H9 (cell line): Measurements from ENCODE around the gene DMXL1. TPM values are rescaled to one million over a fixed set of nuclear protein-coding genes. Genes with fewer than 3 reads are reported as not detected.

Source experiments
- DNase-seq: peaks from one replicate; pipeline ENCODE4 v3.0.0-alpha.2; 2017
- H2AFZ ChIP-seq: one replicate; pipeline ENCODE4 v1.6.1; 2013; ENCODE audit warnings: mild to moderate bottlenecking, low read length, control low read depth, moderate library complexity
- H2AK5ac ChIP-seq: 2 replicates; pipeline ENCODE4 v1.6.1; 2013; ENCODE audit warnings: low read length, control low read depth, mixed read lengths; ENCODE audit not compliant: insufficient read length
- H2BK120ac ChIP-seq: one replicate; pipeline ENCODE4 v1.6.1; 2013; ENCODE audit warnings: low read depth, mild to moderate bottlenecking, low read length, control low read depth, inconsistent platforms; ENCODE audit not compliant: poor library complexity, severe bottlenecking
- H2BK12ac ChIP-seq: 2 replicates; pipeline ENCODE4 v1.6.1; 2013; ENCODE audit warnings: low read length, control low read depth, mixed read lengths, low read depth; ENCODE audit not compliant: insufficient read length
- H2BK15ac ChIP-seq: 2 replicates; pipeline ENCODE4 v1.6.1; 2013; ENCODE audit warnings: low read depth, low read length, control low read depth
- H2BK20ac ChIP-seq: one replicate; pipeline ENCODE4 v1.6.1; 2013; ENCODE audit warnings: low read depth, mild to moderate bottlenecking, low read length, control low read depth, inconsistent platforms; ENCODE audit not compliant: poor library complexity, severe bottlenecking
- H2BK5ac ChIP-seq: 2 replicates; pipeline ENCODE4 v1.6.1; 2013; ENCODE audit warnings: low read length, control low read depth, mixed read lengths; ENCODE audit not compliant: insufficient read length
- H3K14ac ChIP-seq: 2 replicates; pipeline ENCODE4 v1.6.1; 2013; ENCODE audit warnings: low read length, control low read depth; ENCODE audit not compliant: insufficient read depth
- H3K18ac ChIP-seq: 2 replicates; pipeline ENCODE4 v1.6.1; 2013; ENCODE audit warnings: low read depth, mild to moderate bottlenecking, mixed read lengths, low read length, control low read depth; ENCODE audit not compliant: insufficient read length
- H3K23ac ChIP-seq: 2 replicates; pipeline ENCODE4 v1.6.1; 2013; ENCODE audit warnings: low read length, control low read depth, mixed read lengths, low read depth; ENCODE audit not compliant: insufficient read length
- H3K23me2 ChIP-seq: 2 replicates; pipeline ENCODE4 v1.6.1; 2013; ENCODE audit warnings: low read depth, mild to moderate bottlenecking, mixed read lengths, low read length, control low read depth; ENCODE audit not compliant: insufficient read length, poor library complexity, severe bottlenecking
- H3K27ac ChIP-seq: 2 replicates; pipeline ENCODE4 v1.5.1; 2013; ENCODE audit warnings: low read length, control low read depth, mixed read lengths, low read depth; ENCODE audit not compliant: insufficient read length
- H3K27me3 ChIP-seq: 2 replicates; pipeline ENCODE4 v1.6.1; 2013; ENCODE audit warnings: low read length, control low read depth, inconsistent platforms; ENCODE audit not compliant: insufficient read depth
- H3K4ac ChIP-seq: 2 replicates; pipeline ENCODE4 v1.6.1; 2013; ENCODE audit warnings: low read depth, mild to moderate bottlenecking, control low read depth, inconsistent platforms, low read length, moderate library complexity
- H3K4me1 ChIP-seq: 2 replicates; pipeline ENCODE4 v1.6.1; 2013; ENCODE audit warnings: low read length, control low read depth, inconsistent platforms; ENCODE audit not compliant: insufficient read depth
- H3K4me2 ChIP-seq: 2 replicates; pipeline ENCODE4 v1.6.1; 2013; ENCODE audit warnings: low read length, control low read depth, mixed read lengths; ENCODE audit not compliant: insufficient read length, insufficient read depth
- H3K56ac ChIP-seq: 2 replicates; pipeline ENCODE4 v1.6.1; 2013; ENCODE audit warnings: low read depth, mild to moderate bottlenecking, mixed read lengths, low read length, control low read depth; ENCODE audit not compliant: insufficient read length
- H3K79me1 ChIP-seq: 2 replicates; pipeline ENCODE4 v1.6.1; 2013; ENCODE audit warnings: low read depth, mild to moderate bottlenecking, moderate library complexity, low read length, control low read depth, inconsistent platforms; ENCODE audit not compliant: insufficient read depth, poor library complexity, severe bottlenecking
- H3K79me2 ChIP-seq: 2 replicates; pipeline ENCODE4 v1.6.1; 2013; ENCODE audit warnings: low read length, control low read depth, inconsistent platforms; ENCODE audit not compliant: insufficient read depth
- H3K9ac ChIP-seq: 2 replicates; pipeline ENCODE4 v1.6.1; 2013; ENCODE audit warnings: low read length, control low read depth, mixed read lengths; ENCODE audit not compliant: insufficient read length; ENCODE audit errors: extremely low read depth
- H3K9me3 ChIP-seq: one replicate; pipeline ENCODE4 v1.6.1; 2013; ENCODE audit warnings: low read depth, low read length, inconsistent platforms; ENCODE audit not compliant: control insufficient read depth
- H3T11ph ChIP-seq: one replicate; pipeline ENCODE4 v1.6.1; 2013; ENCODE audit warnings: mild to moderate bottlenecking, low read length, control low read depth, inconsistent platforms
- H4K20me1 ChIP-seq: one replicate; pipeline ENCODE4 v1.6.1; 2013; ENCODE audit not compliant: control insufficient read depth, insufficient read length, insufficient read depth
- H4K5ac ChIP-seq: 2 replicates; pipeline ENCODE4 v1.6.1; 2013; ENCODE audit warnings: low read depth, mild to moderate bottlenecking, mixed read lengths, low read length, control low read depth; ENCODE audit not compliant: insufficient read length
- H4K8ac ChIP-seq: replicated peaks from 2 replicates; pipeline ENCODE4 v1.6.1; 2013; ENCODE audit warnings: low read length, control low read depth, mixed read lengths, low read depth; ENCODE audit not compliant: insufficient read length
- H4K91ac ChIP-seq: 2 replicates; pipeline ENCODE4 v1.6.1; 2013; ENCODE audit warnings: low read depth, mild to moderate bottlenecking, moderate library complexity, mixed read lengths, low read length, control low read depth; ENCODE audit not compliant: insufficient read length
- H3K27ac Mint-ChIP-seq, 3 experiments: 2 replicates in 2 of 3; 3 replicates in 1 of 3; pipeline ENCODE4 v1.8.0; 2020 to 2021; ENCODE audit warnings: mixed read lengths in 3 of 3, mild to moderate bottlenecking in 1 of 3, moderate library complexity in 1 of 3
- H3K27me3 Mint-ChIP-seq: 2 replicates; pipeline ENCODE4 v1.8.0; 2021; ENCODE audit warnings: low read depth, mild to moderate bottlenecking, moderate library complexity, mixed read lengths
- H3K36me3 Mint-ChIP-seq, 3 experiments: 2 replicates in 2 of 3; 3 replicates in 1 of 3; pipeline ENCODE4 v1.8.0; 2020 to 2021; ENCODE audit warnings: low read depth in 3 of 3, mixed read lengths in 3 of 3; ENCODE audit not compliant: insufficient read depth in 1 of 3
- H3K4me1 Mint-ChIP-seq, 2 experiments: 2 replicates each; pipeline ENCODE4 v1.8.0; 2020; ENCODE audit warnings: mixed read lengths in 2 of 2
- H3K4me3 Mint-ChIP-seq, 2 experiments: 2 replicates in 1 of 2; 3 replicates in 1 of 2; pipeline ENCODE4 v1.8.0; 2020 to 2021; ENCODE audit warnings: mild to moderate bottlenecking in 2 of 2, mixed read lengths in 2 of 2, moderate library complexity in 1 of 2
- H3K9me3 Mint-ChIP-seq, 2 experiments: 2 replicates in 1 of 2; 3 replicates in 1 of 2; pipeline ENCODE4 v1.8.0; 2020; ENCODE audit warnings: mild to moderate bottlenecking in 2 of 2, mixed read lengths in 2 of 2, moderate library complexity in 1 of 2
- WGBS: extraction: QIAGEN DNeasy Blood & Tissue Kit; methylation state at CpG from one replicate; pipeline ENCODE4 v1.1.7; 2013; ENCODE audit warnings: missing lambda C conversion rate, low lambda C conversion rate, mixed read lengths; ENCODE audit not compliant: insufficient read length; ENCODE audit errors: extremely low coverage; 5-methylcytosine and 5-hydroxymethylcytosine counted together
- total RNA-seq: library from RNA; stranded (reverse); gene quantifications from 2 replicates; pipeline ENCODE4 v1.2.1, GENCODE V29; 2021
- TF ChIP-seq, protein P1 (sequence below): fragments of 200-600 bp; sonication (generic); conservative IDR thresholded peaks from 3 replicates; pipeline ENCODE4 v1.8.0; 2021; ENCODE audit warnings: antibody characterized with exemption, mild to moderate bottlenecking

The DMXL1 gene
- total RNA-seq, 1 experiment from 2014 or later = 63.5 TPM

GRCh38 chr5:119078071-119078846 is 7.4 kb downstream of the DMXL1 start:
- Histone ChIP-seq H3K18ac (peak overlapping the region; percentile 56), H3T11ph (no peak overlapping the region), H2BK120ac (peak overlapping the region; percentile 86), H4K8ac (no peak overlapping the region), H3K23ac (no peak overlapping the region), H3K14ac (no peak overlapping the region), H4K20me1 (no peaks in the 10 kb centered on the region), H3K23me2 (no peaks in the 10 kb centered on the region), H2AFZ (no peak overlapping the region), H3K4me2 (peak overlapping the region; percentile 36), H3K9ac (peak overlapping the region; percentile 51), H3K56ac (no peak overlapping the region), H3K4ac (peak overlapping the region; percentile 79), H3K27me3 (no peaks in the 10 kb centered on the region), H4K5ac (peak overlapping the region; percentile 17), H3K79me1 (no peaks in the 10 kb centered on the region), H2BK20ac (peak overlapping the region; percentile 93), H3K4me1 (peaks cover 5% of the 10 kb centered on the region), H2AK5ac (no peak overlapping the region), H2BK5ac (no peak overlapping the region), H4K91ac (peak overlapping the region; percentile 13), H2BK15ac (no peak overlapping the region), H3K27ac (peak overlapping the region; percentile 99), H3K79me2 (peaks cover 22% of the 10 kb centered on the region; the same call in 1 of the 2 replicates), H3K9me3 (no peaks in the 10 kb centered on the region), H2BK12ac (peak overlapping the region; percentile 94)
- H3K4me1 Mint-ChIP-seq = peaks cover 60 to 61% of the 10 kb centered on the region in 2 experiments
- no CpG with 5 or more reads among the region's 1 CpG for WGBS
- H3K27me3 Mint-ChIP-seq = no peaks in the 10 kb centered on the region
- no peaks in the 10 kb centered on the region; a peak in 1 of 5 replicates for H3K9me3 Mint-ChIP-seq
- TF ChIP-seq, protein P1, sequence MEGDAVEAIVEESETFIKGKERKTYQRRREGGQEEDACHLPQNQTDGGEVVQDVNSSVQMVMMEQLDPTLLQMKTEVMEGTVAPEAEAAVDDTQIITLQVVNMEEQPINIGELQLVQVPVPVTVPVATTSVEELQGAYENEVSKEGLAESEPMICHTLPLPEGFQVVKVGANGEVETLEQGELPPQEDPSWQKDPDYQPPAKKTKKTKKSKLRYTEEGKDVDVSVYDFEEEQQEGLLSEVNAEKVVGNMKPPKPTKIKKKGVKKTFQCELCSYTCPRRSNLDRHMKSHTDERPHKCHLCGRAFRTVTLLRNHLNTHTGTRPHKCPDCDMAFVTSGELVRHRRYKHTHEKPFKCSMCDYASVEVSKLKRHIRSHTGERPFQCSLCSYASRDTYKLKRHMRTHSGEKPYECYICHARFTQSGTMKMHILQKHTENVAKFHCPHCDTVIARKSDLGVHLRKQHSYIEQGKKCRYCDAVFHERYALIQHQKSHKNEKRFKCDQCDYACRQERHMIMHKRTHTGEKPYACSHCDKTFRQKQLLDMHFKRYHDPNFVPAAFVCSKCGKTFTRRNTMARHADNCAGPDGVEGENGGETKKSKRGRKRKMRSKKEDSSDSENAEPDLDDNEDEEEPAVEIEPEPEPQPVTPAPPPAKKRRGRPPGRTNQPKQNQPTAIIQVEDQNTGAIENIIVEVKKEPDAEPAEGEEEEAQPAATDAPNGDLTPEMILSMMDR = no peak
- peak overlapping the region in 2 of 3 experiments; percentile 95 to 97; a peak in 6 of 7 replicates for H3K27ac Mint-ChIP-seq
- peaks cover 3 to 6% (median 4%) of the 10 kb centered on the region in 3 experiments; a peak in 4 of 7 replicates for H3K36me3 Mint-ChIP-seq
- H3K4me3 Mint-ChIP-seq = no peak overlapping the region
- no peak for DNase-seq
